GM12801 (cell line): ENCODE results near the gene NOP10.

Experiments
- CTCF ChIP-seq: IDR thresholded peaks from one replicate; pipeline ENCODE4 v1.5.1; 2011; ENCODE audit warnings: control low read depth; ENCODE audit not compliant: insufficient read length; ENCODE audit errors: extremely low read depth

The NOP10 gene

GRCh38 chr15:34366271-34367065 lies 23.5 kb upstream of the NOP10 start:
- TF ChIP-seq CTCF = no peak

GRCh38 chr15:34365836-34366235 lies 22.9 kb upstream of the NOP10 start:
- TF ChIP-seq CTCF = no peak

- no peak for TF ChIP-seq CTCF
These were observed 22.3 kb upstream of the NOP10 start for GRCh38 chr15:34365091-34365825.

GRCh38 chr15:34364041-34364440 lies 21.1 kb upstream of the NOP10 start:
- TF ChIP-seq CTCF = no peak

DNA sequence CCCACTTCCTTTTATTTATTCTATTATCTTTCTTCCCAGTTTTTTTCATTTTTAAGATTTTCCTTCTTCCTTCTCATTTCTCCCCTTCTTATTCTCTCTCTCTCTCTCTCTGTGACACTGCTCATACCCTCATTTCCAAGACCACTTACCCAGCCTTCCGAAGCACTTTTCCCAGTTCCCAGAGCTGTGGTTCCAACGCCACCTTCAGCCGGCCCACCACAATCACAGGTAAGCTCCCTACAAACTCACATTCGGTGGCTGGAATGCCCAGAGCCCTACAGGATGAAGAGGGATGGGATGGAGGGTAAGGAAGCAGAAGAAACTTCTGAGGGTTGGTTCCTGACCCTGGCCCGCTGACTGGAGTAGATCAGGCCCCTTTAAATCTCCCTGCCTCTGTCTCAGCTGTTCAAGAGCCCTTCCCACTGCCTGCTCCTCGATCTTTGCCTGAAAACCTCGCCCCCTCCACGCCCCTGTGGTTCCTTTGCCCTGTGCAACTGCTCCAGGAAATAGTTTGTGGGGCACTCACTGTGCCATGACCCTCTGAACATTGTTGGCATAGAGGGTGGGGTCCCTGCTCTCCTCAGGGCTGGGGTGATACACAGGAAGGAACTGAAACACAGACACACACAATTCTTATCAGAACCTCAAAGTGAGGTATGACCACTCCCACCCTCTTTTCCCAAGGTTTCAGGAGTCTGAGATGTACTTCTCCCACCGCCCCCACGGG lies 19.3 kb upstream of the NOP10 start:
- no peak for TF ChIP-seq CTCF

DNA sequence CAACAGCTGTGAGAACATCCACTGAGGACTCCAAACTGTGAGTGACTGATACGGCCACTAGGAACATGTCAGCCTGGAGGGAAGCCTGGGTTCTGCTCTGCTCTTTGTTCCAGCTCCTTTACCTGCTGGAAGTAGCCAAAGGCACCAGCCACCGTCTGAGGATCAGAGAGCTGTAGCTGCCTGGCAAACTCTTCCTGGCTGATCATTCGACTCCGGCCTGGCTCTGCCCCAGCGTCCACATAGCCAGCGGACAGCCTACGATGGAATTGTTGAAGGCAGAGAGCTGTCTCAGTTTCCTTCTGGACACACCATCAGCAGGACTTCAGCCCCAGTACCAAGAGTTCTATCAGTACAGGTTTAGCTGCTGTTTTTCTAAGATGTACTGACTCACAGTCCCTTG lies 18.3 kb upstream of the NOP10 start:
- TF ChIP-seq CTCF = no peak

DNA sequence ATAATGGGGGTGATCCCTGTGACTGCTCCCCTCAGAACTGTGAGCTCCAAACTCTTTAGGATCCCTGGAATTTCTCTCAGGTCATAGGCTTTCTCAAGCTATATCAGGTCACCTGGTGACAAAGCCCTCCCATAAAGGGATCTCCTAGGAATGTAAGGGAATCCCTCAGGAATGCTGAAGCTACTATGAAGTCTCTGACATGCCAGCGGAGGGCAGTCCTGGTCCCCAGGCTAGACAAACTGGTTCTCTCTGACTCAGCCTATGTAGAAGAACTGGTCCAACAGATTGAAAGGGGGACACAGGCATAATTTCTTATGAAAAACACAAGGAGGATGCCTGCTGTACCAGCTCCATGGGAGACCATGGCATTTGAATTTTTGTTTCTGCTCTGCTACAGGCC lies 17.4 kb upstream of the NOP10 start:
- no peak for TF ChIP-seq CTCF
